Stomach (tissue), 9 donors: ENCODE data around the gene SH3BGRL3. TPM values are rescaled to one million over a fixed set of nuclear protein-coding genes. Genes with fewer than 3 reads are reported as not detected.

ENCODE experiments used
- DNase-seq, 2 donors: peaks; one replicate each; pipeline versions ENCODE4 v3.0.0 to v3.0.0-alpha.2; 2013 to 2019
- H3K27ac ChIP-seq, 5 donors: fragments of 200-600 bp in 4 of 5; sonication (generic) in 4 of 5; one replicate each; pipeline ENCODE4 v1.5.1; 2013 to 2019; ENCODE audit warnings: mild to moderate bottlenecking in 1 of 5, moderate library complexity in 1 of 5
- H3K27me3 ChIP-seq, 3 donors: fragments of 200-600 bp; sonication (generic); one replicate each; pipeline ENCODE4 v1.5.1; 2017 to 2019; ENCODE audit warnings: mixed run types in 1 of 3
- H3K36me3 ChIP-seq, 4 donors: fragments of 200-600 bp; sonication (generic); 1 replicate in 3 of 4; 2 replicates in 1 of 4; pipeline ENCODE4 v1.5.1; 2016 to 2019
- H3K4me1 ChIP-seq, 4 donors: fragments of 200-600 bp; sonication (generic); one replicate each; pipeline ENCODE4 v1.5.1; 2016 to 2019
- H3K4me3 ChIP-seq, 4 donors: fragments of 200-600 bp; sonication (generic) in 3 of 4; one replicate each; pipeline ENCODE4 v1.5.1; 2016 to 2019; ENCODE audit warnings: mild to moderate bottlenecking in 1 of 4
- H3K9me3 ChIP-seq, 4 donors: fragments of 200-600 bp; sonication (generic); one replicate each; pipeline ENCODE4 v1.5.1; 2016 to 2019
- EP300 ChIP-seq: sonication (generic); formaldehyde crosslinking; IDR thresholded peaks from one replicate; pipeline ENCODE4 v1.6.1; 2017; ENCODE audit warnings: antibody characterized with exemption
- POLR2A ChIP-seq, 4 donors: fragments of 450-650 bp; IDR thresholded peaks; one replicate each; pipeline ENCODE4 v1.6.1; 2016; ENCODE audit warnings: antibody characterized with exemption in 4 of 4, control low read depth in 2 of 4, mild to moderate bottlenecking in 1 of 4, moderate library complexity in 1 of 4
- POLR2AphosphoS5 ChIP-seq, 3 donors: sonication (generic); formaldehyde crosslinking; IDR thresholded peaks; one replicate each; pipeline ENCODE4 v1.6.1; 2016; ENCODE audit warnings: antibody characterized with exemption in 3 of 3
- WGBS, 5 donors: extraction: QIAGEN DNeasy Blood & Tissue Kit in 3 of 5; methylation state at CpG; one replicate each; pipeline versions ENCODE4 v1.1.5 to v1.1.7; 2013 to 2018; 5-methylcytosine and 5-hydroxymethylcytosine counted together
- intact Hi-C: fragments of 100-400 bp; cut with DNase I; formaldehyde crosslinking; loops from one replicate; pipeline ENCODE4 v1.15.1; 2023; ENCODE audit warnings: low total_unique reads
- polyA plus RNA-seq, 3 donors: library from polyadenylated mRNA; stranded (reverse); fragments of 200-250 nt; gene quantifications; one replicate each; pipeline ENCODE4 v1.2.3, GENCODE V29; 2013
- total RNA-seq, 5 donors: library from RNA; depleted of rRNA; stranded (reverse); fragments of >200 nt; gene quantifications; one replicate each; pipeline versions ENCODE4 v1.1.0 to v1.2.3, GENCODE V29; 2014 to 2016
- TF ChIP-seq, protein P1 (sequence below), 7 experiments: fragments of 450-650 bp in 4 of 7; fragments of 200-600 bp in 3 of 7; sonication (generic) in 3 of 7; IDR thresholded peaks; one replicate each; pipeline ENCODE4 v1.5.1; 2016 to 2019; ENCODE audit warnings: antibody characterized with exemption in 7 of 7, control low read depth in 2 of 7, mild to moderate bottlenecking in 1 of 7
- donor health status: healthy with polysubstance abuse.
- donor health status: Bipolar disorder and iron deficiency.
- donor health status: healthy.

The SH3BGRL3 gene
- total and polyA plus RNA-seq, 8 donors, result 7.2 to 267 (median 79.3) TPM

DNA sequence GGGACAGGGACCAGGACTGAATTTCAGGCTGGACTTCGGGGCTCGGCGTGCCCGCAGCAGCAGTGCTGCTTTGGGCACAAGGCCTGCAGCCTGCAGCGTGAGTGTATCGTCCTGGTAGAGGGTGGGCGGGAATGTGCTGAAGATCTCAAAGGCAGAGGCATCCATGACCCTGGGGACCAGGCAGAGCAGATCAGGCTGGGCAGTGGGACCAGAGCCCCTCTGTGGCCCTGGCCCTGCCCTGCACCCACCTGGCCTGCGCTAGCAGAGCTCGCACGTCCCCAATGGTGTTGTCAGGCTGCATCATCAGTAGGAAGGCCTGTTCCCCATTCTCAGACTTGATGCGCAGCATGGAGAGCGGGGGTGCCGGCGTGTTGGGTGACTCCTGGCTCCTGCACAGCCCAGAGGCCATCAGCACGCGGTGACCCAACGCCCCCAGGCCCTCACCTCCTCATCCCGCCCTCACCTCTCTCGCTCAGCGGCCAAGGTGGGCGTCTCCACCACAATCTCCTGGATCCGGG lies 2.6 kb downstream of the SH3BGRL3 start:
- H3K36me3 ChIP-seq, result peaks cover 0 to 20% (median 9%) of the 10 kb centered on the region in 4 donors
- no peaks in the 10 kb centered on the region for H3K27me3 ChIP-seq
- TF ChIP-seq POLR2AphosphoS5 (IDR thresholded peaks at IDR 0.05), result no peak
- TF ChIP-seq, protein P1, sequence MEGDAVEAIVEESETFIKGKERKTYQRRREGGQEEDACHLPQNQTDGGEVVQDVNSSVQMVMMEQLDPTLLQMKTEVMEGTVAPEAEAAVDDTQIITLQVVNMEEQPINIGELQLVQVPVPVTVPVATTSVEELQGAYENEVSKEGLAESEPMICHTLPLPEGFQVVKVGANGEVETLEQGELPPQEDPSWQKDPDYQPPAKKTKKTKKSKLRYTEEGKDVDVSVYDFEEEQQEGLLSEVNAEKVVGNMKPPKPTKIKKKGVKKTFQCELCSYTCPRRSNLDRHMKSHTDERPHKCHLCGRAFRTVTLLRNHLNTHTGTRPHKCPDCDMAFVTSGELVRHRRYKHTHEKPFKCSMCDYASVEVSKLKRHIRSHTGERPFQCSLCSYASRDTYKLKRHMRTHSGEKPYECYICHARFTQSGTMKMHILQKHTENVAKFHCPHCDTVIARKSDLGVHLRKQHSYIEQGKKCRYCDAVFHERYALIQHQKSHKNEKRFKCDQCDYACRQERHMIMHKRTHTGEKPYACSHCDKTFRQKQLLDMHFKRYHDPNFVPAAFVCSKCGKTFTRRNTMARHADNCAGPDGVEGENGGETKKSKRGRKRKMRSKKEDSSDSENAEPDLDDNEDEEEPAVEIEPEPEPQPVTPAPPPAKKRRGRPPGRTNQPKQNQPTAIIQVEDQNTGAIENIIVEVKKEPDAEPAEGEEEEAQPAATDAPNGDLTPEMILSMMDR (IDR thresholded peaks at IDR 0.05), result no peak
- no peak for TF ChIP-seq POLR2A (IDR thresholded peaks at IDR 0.05)
- no peak for TF ChIP-seq EP300
- peaks cover 57 to 92% (median 73%) of the 10 kb centered on the region in 4 donors for H3K4me1 ChIP-seq
- DNase-seq, result no peak
- WGBS, 5 donors, result 76 to 84% (median 81%) methylated on average over 13 to 22 of the region's 22 CpGs
- intact Hi-C loops, result no loop called here
- H3K4me3 ChIP-seq, result peak overlapping the region in 2 of 4 donors; percentile 65 to 72
- H3K27ac ChIP-seq, result peak overlapping the region in 4 of 5 donors; percentile 3 to 100 (median 98)
- H3K9me3 ChIP-seq, result no peaks in the 10 kb centered on the region

DNA sequence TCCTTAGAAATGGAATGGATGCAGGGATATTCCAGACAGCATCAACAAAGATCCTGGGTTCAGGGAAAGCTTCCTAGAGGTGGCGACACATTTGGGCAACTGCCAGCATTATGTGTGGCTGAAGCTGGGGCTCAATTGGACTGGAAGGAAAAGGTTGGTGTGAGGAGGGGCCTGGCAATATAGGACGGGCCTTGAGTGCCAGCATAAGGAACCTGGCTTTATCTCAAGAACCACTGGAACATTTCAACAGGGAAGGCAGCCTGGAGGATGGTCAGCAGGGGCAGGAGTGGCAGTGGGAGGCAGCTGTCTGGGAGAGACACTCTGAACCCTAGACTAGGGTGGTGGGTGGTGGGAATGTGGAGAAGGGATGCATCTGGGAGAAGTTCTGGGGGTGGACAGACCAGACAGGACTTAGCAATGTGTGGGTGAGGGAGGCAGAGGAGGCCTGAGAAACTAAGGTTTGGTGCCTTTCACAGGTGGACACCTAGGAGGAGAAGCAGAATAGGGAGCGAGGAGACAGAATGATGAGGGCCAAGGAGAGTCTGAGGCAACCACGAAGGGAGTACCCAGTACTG lies 3.5 kb downstream of the SH3BGRL3 start:
- intact Hi-C loops, result no loop called here
- peak overlapping the region in 4 of 5 donors; percentile 71 to 100 (median 98) for H3K27ac ChIP-seq
- peaks cover 50 to 92% (median 64%) of the 10 kb centered on the region in 4 donors for H3K4me1 ChIP-seq
- peaks cover 0 to 20% (median 9%) of the 10 kb centered on the region in 4 donors for H3K36me3 ChIP-seq
- TF ChIP-seq EP300, result no peak
- TF ChIP-seq, protein P1 (IDR thresholded peaks at IDR 0.05), result no peak
- no peak for TF ChIP-seq POLR2A (IDR thresholded peaks at IDR 0.05)
- no peak for TF ChIP-seq POLR2AphosphoS5 (IDR thresholded peaks at IDR 0.05)
- no peak overlapping the region for H3K4me3 ChIP-seq
- H3K27me3 ChIP-seq, result no peaks in the 10 kb centered on the region
- H3K9me3 ChIP-seq, result no peaks in the 10 kb centered on the region
- WGBS, 5 donors, result 53 to 67% (median 63%) methylated on average over 4 of the region's 4 CpGs
- DNase-seq, result no peak

DNA sequence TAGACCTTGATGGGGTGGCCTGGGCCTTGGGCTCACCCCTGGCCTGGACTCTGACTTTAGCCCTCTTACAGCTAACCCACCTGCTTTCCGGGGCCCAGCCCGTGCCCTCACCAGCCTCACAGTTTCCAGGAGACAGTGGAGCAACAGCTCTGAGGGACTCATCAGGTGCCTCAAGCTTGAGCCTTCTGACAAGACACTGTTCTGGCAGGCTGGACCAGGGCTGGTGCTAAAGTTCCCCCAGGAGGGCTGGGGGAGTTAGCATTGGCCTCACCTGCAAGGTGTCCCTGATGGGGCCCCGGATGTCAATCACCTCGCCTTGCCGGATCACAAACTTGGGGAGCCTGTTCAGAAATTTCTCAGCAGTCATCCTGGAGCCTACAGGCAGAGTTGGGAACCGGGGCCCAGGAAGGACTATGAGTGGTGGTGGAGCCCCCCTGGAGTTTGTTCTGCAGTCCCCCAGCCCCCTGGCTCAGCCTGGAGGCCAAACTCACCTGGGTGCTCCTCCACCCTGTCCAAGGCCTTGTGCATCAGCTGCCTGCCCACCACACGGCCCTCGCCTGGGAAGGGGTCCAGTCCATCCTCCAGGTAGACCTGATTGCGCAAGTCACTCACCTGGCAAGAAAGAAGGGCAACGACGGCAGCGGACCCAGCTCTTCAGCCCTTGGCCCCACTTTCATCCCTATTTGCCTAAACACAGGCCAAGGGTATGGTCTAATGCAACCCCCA lies 4.1 kb downstream of the SH3BGRL3 start:
- no peak for DNase-seq
- intact Hi-C loops, result no loop called here
- Histone ChIP-seq H3K27me3 (no peaks in the 10 kb centered on the region), H3K27ac (peak overlapping the region; percentile 2 to 100 (median 71)), H3K9me3 (no peaks in the 10 kb centered on the region), H3K36me3 (peaks cover 0 to 20% (median 9%) of the 10 kb centered on the region in 4 donors), H3K4me1 (peaks cover 50 to 92% (median 63%) of the 10 kb centered on the region in 4 donors), H3K4me3 (no peak overlapping the region)
- 74 to 84% (median 82%) methylated on average over 7 to 12 of the region's 12 CpGs for WGBS, 5 donors
- TF ChIP-seq EP300 (no peak), POLR2AphosphoS5 (IDR thresholded peaks at IDR 0.05) (no peak), POLR2A (IDR thresholded peaks at IDR 0.05) (no peak)
- TF ChIP-seq, protein P1 (IDR thresholded peaks at IDR 0.05), result no peak

DNA sequence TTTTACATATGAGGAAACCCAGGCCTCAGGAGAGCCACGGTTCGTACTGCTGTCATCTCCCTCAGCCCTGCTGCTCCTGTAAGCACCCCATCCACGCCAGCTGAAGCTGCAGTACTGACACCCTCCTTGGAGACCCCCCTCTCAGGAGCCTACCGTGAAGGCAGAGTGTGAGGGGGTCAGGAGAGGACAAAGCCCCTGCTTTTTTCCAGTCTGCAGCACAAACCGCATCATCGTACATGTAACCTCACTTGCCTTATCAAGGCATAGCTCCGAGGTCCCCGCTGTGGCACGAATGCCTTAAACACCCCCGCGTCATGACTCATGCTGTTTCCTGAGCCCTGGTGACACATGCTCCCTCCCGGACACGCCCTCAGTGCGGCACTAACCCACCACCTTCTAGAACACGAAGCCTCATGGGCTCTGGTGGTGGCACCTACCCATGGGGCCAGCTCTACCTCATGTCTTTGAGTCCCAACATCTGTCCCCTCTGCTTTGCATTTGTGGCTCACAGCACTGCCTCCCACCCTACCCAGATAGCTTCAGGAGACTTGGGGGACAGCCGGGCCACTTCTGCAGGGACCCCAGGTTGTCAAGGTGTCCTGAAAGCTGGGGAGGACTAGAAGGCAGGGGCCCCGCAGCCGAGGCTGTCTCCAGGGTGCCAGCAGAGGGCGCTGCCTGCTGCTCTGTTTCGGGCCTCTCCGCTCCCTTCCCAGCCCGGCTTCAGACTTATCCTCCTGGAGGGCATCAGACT lies 4.9 kb downstream of the SH3BGRL3 start:
- H3K36me3 ChIP-seq, result peaks cover 0 to 20% (median 9%) of the 10 kb centered on the region in 4 donors
- intact Hi-C loops, result loop anchor here (5.0 kb wide), 1 partner anchor 38 kb away; no protein-coding TSS in a partner anchor
- peak; percentile 82 to 92 for DNase-seq
- H3K27me3 ChIP-seq, result no peaks in the 10 kb centered on the region
- H3K4me3 ChIP-seq, result no peak overlapping the region
- 23 to 34% (median 27%) methylated on average over 17 to 22 of the region's 22 CpGs for WGBS, 5 donors
- H3K4me1 ChIP-seq, result peaks cover 45 to 96% (median 62%) of the 10 kb centered on the region in 4 donors
- H3K9me3 ChIP-seq, result no peaks in the 10 kb centered on the region
- TF ChIP-seq EP300 (no peak), POLR2A (IDR thresholded peaks at IDR 0.05) (no peak), POLR2AphosphoS5 (IDR thresholded peaks at IDR 0.05) (peak in 2 of 3 donors; percentile 41 to 87)
- TF ChIP-seq, protein P1 (IDR thresholded peaks at IDR 0.05), result peak in 5 of 7 experiments; percentile 44 to 71 (median 60)
- H3K27ac ChIP-seq, result peak overlapping the region; percentile 2 to 100 (median 71)
